ENCODE data around the gene DMD. TPM values are rescaled to one million over a fixed set of nuclear protein-coding genes. Genes with fewer than 3 reads are reported as not detected.

DMD gene
- total RNA-seq, 1 donor from 2014 or later = 30.6 TPM

DNA sequence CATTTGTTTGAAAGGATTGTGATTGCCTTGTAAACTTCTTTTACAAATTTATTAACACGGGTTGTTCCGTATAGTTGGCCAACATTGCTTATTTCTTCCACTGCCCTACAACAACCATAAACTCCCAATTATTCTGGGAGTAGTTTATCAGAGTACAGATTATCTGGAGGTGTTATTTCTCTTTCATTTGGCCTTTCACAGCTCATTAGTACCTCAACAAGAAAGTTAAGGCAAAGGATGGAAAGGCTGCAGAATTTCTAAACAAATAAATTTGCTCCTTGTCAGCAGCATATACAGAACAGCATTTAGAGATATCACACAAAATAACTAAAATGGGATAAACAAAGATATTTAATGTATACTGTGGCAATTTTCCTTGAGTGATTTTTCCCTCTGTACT is 548.8 kb downstream of the DMD start:
- H3K79me2 ChIP-seq (ENCODE audit: low read depth) = no peaks in the 10 kb centered on the region
- H2AFZ ChIP-seq (replicated peaks) = no peak overlapping the region
- Mint-ChIP-seq H3K36me3 (no peaks in the 10 kb centered on the region), H3K27me3 (ENCODE audit: insufficient read depth, low read depth) (no peaks in the 10 kb centered on the region), H3K27ac (no peak overlapping the region), H3K4me1 (no peaks in the 10 kb centered on the region), H3K9me3 (no peaks in the 10 kb centered on the region), H3K4me3 (no peak overlapping the region)
- no peaks in the 10 kb centered on the region for H3K4me1 ChIP-seq
- H3K9ac ChIP-seq = no peak overlapping the region
- no peaks in the 10 kb centered on the region for H3F3A ChIP-seq (ENCODE audit: low read depth)
- no peak overlapping the region for H3K4me3 ChIP-seq
- DNase-seq (ENCODE audit: low spot score) = no peak
- no peaks in the 10 kb centered on the region for H3K27me3 ChIP-seq
- H3K27ac ChIP-seq = no peak overlapping the region
- TF ChIP-seq EZH2phosphoT487 (IDR thresholded peaks at IDR 0.05) = no peak
- TF ChIP-seq EZH2 (IDR thresholded peaks at IDR 0.05) = no peak
- TF ChIP-seq, protein P1, sequence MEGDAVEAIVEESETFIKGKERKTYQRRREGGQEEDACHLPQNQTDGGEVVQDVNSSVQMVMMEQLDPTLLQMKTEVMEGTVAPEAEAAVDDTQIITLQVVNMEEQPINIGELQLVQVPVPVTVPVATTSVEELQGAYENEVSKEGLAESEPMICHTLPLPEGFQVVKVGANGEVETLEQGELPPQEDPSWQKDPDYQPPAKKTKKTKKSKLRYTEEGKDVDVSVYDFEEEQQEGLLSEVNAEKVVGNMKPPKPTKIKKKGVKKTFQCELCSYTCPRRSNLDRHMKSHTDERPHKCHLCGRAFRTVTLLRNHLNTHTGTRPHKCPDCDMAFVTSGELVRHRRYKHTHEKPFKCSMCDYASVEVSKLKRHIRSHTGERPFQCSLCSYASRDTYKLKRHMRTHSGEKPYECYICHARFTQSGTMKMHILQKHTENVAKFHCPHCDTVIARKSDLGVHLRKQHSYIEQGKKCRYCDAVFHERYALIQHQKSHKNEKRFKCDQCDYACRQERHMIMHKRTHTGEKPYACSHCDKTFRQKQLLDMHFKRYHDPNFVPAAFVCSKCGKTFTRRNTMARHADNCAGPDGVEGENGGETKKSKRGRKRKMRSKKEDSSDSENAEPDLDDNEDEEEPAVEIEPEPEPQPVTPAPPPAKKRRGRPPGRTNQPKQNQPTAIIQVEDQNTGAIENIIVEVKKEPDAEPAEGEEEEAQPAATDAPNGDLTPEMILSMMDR (IDR thresholded peaks at IDR 0.05) = no peak
- H3K36me3 ChIP-seq = no peaks in the 10 kb centered on the region
- no peak overlapping the region for H3K4me2 ChIP-seq
- no peaks in the 10 kb centered on the region for H3K9me3 ChIP-seq (ENCODE audit: low read depth)
- no peaks in the 10 kb centered on the region for H4K20me1 ChIP-seq (ENCODE audit: low read depth)

DNA sequence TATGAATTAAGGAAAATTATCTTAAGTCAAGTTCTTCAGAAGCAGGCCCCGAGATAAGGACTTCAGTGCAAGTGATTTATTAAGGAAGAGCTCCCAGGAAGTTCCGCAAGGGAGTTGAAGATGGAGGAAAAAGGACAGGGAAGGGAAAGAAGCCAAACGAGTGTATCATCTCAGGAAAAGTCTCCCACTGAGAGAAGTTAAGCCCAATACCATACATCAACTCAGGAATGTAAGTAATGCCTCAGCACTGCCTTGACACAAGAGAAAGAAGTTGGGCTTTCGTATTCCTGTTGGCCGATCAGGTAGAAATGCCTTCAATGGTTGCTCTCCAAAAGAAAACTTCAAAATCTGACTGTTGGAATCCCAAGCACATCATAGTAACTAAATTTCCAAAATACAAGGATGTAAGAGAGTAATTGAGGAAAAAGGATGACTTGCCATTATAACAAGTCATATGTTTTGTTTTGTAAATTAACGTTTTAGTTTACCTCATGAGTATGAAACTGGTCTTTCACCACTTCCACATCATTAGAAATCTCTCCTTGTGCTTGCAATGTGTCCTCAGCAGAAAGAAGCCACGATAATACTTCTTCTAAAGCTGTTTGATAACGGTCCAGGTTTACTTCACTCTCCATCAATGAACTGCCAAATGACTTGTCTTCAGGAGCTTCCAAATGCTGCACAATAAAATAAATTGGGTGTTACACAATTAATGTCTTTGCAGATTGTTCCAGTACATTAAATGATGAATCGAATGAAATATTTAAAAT is 566.7 kb downstream of the DMD start:
- H3K4me2 ChIP-seq = no peak overlapping the region
- no peaks in the 10 kb centered on the region for H3K27me3 ChIP-seq
- H3K9me3 ChIP-seq (ENCODE audit: low read depth) = no peaks in the 10 kb centered on the region
- Mint-ChIP-seq H3K36me3 (no peaks in the 10 kb centered on the region), H3K9me3 (no peaks in the 10 kb centered on the region), H3K4me1 (no peaks in the 10 kb centered on the region), H3K4me3 (no peak overlapping the region), H3K27ac (no peak overlapping the region), H3K27me3 (ENCODE audit: insufficient read depth, low read depth) (no peaks in the 10 kb centered on the region)
- H3F3A ChIP-seq (ENCODE audit: low read depth) = no peaks in the 10 kb centered on the region
- H3K4me1 ChIP-seq = peaks cover 7% of the 10 kb centered on the region
- no peaks in the 10 kb centered on the region for H4K20me1 ChIP-seq (ENCODE audit: low read depth)
- no peak overlapping the region for H3K27ac ChIP-seq
- peak overlapping the region; percentile 13 for H2AFZ ChIP-seq (replicated peaks)
- TF ChIP-seq EZH2phosphoT487 (IDR thresholded peaks at IDR 0.05) (no peak), EZH2 (IDR thresholded peaks at IDR 0.05) (no peak)
- TF ChIP-seq, protein P1 (IDR thresholded peaks at IDR 0.05) = no peak
- DNase-seq (ENCODE audit: low spot score) = peak; percentile 35
- no peak overlapping the region for H3K4me3 ChIP-seq
- H3K9ac ChIP-seq = no peak overlapping the region
- no peaks in the 10 kb centered on the region for H3K36me3 ChIP-seq
- H3K79me2 ChIP-seq (ENCODE audit: low read depth) = no peaks in the 10 kb centered on the region

DNA sequence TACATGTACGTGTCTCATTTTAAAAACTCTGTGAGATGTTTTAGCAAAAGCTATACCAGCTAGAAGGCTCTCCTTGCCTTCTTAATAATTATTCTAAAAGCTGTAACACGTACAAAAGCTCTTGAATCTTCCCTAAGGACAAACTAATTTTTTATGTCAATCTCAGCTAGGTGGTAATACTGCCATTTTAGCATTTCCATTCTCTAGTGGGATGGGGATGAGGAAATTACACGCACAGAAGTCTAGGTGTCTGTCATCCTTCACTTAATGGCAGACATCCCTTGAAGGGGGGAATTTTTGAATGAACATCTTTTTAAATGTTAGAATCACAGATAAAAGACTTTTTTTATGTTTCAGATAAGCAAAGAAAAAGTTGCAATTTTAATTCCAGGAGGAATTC is 569.1 kb downstream of the DMD start:
- Mint-ChIP-seq H3K27me3 (ENCODE audit: insufficient read depth, low read depth) (no peaks in the 10 kb centered on the region), H3K36me3 (no peaks in the 10 kb centered on the region), H3K4me1 (no peaks in the 10 kb centered on the region), H3K27ac (no peak overlapping the region), H3K9me3 (no peaks in the 10 kb centered on the region), H3K4me3 (no peak overlapping the region)
- TF ChIP-seq EZH2 (IDR thresholded peaks at IDR 0.05) = no peak
- no peak for TF ChIP-seq EZH2phosphoT487 (IDR thresholded peaks at IDR 0.05)
- TF ChIP-seq, protein P1 (IDR thresholded peaks at IDR 0.05) = no peak
- Histone ChIP-seq H3K4me2 (no peak overlapping the region), H3F3A (ENCODE audit: low read depth) (no peaks in the 10 kb centered on the region), H3K4me1 (peaks cover 7% of the 10 kb centered on the region), H3K9me3 (ENCODE audit: low read depth) (no peaks in the 10 kb centered on the region), H3K79me2 (ENCODE audit: low read depth) (no peaks in the 10 kb centered on the region), H3K4me3 (no peak overlapping the region), H2AFZ (replicated peaks) (no peak overlapping the region), H3K9ac (no peak overlapping the region), H3K27ac (no peak overlapping the region), H3K27me3 (no peaks in the 10 kb centered on the region), H4K20me1 (ENCODE audit: low read depth) (no peaks in the 10 kb centered on the region), H3K36me3 (no peaks in the 10 kb centered on the region)
- no peak for DNase-seq (ENCODE audit: low spot score)

Measured in neural progenitor cell (in vitro differentiated cells).